Left colon (tissue), 2 donors: ENCODE data around the gene PLEKHA1. TPM values are rescaled to one million over a fixed set of nuclear protein-coding genes. Genes with fewer than 3 reads are reported as not detected.

ENCODE experiments used
- ATAC-seq: fragments of 200-7000 bp; cut with Tn5 transposase; one replicate; pipeline ENCODE4 v1.9.1; 2020; ENCODE audit warnings: mild to moderate bottlenecking, moderate library complexity
- DNase-seq, 2 donors: peaks; one replicate each; pipeline ENCODE4 v3.0.0-alpha.2; 2020
- intact Hi-C, 2 donors: fragments of 100-400 bp; cut with DNase I in 1 of 2; cut with micrococcal nuclease in 1 of 2; formaldehyde crosslinking; loops; one replicate each; pipeline versions ENCODE4 v1.11.2 to v1.14.0; 2022; cut with DNase I, micrococcal nuclease
- total RNA-seq, 2 donors: library from RNA; stranded (reverse); fragmentation: NEBNext Ultra II Directional; extraction: Animal tissue kit (Norgen Biotek cat#: 25700); gene quantifications; one replicate each; pipeline ENCODE4 v1.2.1, GENCODE V29; 2021
- donor health status: DM: no; HTN: no; CAD: no.
- donor health status: DM: yes; HTN: yes; CAD: no.

PLEKHA1 gene
- total RNA-seq, 2 donors from 2014 or later: 41.5 to 49.2 TPM

- no peak for ATAC-seq
- DNase-seq: no peak
- intact Hi-C loops: loop anchor here in 1 of 2 donors (2.0 to 10.0 kb wide), 2 partner anchors 91 to 221 kb away; partner anchors contain the start of gene DMBT1
Measured at GRCh38 chr10:122343936-122344335, 30.6 kb upstream of the PLEKHA1 start.

DNA sequence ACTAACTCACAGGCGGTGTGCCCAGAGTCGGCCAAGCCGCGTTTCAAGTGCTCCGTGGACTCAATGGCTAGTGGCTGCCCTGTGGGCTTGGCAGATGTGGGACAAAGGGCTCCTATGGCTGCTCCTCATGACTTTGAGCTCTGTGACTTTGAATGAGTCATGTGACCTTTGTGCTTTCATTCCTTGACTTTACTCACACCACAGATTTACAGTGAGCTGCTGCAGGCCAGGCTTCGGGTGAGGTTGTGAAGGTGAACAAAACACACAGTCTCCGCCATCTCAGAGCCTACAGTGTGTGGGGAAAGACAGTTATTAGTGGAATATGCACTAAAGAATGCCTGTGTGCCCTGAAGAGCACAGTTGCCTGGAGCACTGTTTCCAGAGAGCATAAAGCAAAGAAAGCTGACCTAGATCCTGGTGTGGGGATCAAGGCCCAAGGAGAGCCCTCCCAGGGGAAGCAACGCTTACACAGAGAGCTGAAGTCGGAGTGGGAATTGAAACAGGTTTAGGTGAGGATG is 29.7 kb upstream of the PLEKHA1 start:
- peak; percentile 88 for ATAC-seq
- peak; percentile 32 to 41 for DNase-seq
- intact Hi-C loops: loop anchor here in 1 of 2 donors (10.0 kb wide), 1 partner anchor 220 kb away; the partner anchor contains the start of gene DMBT1

- intact Hi-C loops: loop anchor here in 1 of 2 donors (10.0 kb wide), 1 partner anchor 218 kb away; the partner anchor contains the start of gene DMBT1
- DNase-seq: no peak
- ATAC-seq: no peak
Measured at GRCh38 chr10:122346326-122346950, 28.1 kb upstream of the PLEKHA1 start.

DNA sequence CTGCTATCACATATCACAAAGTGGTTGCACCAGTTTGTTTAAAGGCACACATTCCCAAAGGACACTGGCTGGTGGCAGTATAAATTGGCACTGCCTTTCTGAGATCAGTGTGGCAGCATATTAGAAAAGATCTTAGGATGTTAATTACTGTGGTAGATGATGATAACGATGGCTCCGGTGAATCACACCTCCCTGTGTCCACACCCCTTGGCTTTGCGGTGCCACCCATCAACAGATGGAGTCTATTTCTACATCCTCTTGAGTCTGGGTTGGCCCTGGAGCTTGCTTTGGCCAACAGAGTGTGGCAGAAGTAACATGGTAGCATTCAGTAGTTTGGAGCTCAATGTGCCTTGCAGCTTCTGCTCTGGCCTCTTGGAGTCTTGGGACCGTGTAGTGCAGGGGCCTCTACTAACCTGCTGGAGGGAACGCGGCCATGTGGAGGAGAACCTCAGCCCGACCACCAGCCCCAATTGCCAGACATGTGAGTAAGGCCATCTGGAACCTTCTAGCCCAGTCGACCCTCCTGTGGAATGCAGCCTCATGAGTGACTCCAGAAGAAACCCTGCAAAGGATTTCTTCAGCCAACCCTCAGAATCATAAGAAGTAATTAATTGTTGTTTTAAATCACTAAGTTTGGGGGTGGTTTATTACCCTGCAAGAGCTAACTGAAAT is 27.2 kb upstream of the PLEKHA1 start:
- intact Hi-C loops: loop anchor here in 1 of 2 donors (10.0 kb wide), 1 partner anchor 217 kb away; the partner anchor contains the start of gene DMBT1
- ATAC-seq (peak; percentile 57), DNase-seq (no peak)

DNA sequence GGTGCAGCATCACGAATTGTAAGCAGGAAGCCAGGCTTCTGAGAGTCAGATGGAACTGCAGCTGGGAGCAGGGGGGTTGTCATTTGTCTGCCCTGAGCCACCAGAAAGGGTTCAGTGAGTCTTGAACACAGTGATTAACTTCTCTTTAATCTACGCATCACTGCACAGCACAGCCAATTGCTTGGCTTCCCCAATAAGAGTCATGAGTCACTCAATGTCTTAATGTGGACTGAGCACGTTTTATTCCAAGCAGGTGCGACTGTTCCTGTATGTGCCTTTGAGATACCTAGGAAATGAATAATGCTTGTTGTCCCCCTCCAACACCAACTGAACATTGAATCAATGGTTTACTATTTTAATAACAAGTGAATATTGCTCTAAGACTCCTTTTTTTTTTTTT is 26.0 kb upstream of the PLEKHA1 start:
- no peak for ATAC-seq
- no peak for DNase-seq
- intact Hi-C loops: loop anchor here in 1 of 2 donors (10.0 kb wide), 1 partner anchor 216 kb away; the partner anchor contains the start of gene DMBT1

- DNase-seq: no peak
- ATAC-seq: peak; percentile 40
- intact Hi-C loops: loop anchor here in 1 of 2 donors (10.0 kb wide), 1 partner anchor 216 kb away; the partner anchor contains the start of gene DMBT1
Measured at GRCh38 chr10:122348935-122349361, 25.6 kb upstream of the PLEKHA1 start.

DNA sequence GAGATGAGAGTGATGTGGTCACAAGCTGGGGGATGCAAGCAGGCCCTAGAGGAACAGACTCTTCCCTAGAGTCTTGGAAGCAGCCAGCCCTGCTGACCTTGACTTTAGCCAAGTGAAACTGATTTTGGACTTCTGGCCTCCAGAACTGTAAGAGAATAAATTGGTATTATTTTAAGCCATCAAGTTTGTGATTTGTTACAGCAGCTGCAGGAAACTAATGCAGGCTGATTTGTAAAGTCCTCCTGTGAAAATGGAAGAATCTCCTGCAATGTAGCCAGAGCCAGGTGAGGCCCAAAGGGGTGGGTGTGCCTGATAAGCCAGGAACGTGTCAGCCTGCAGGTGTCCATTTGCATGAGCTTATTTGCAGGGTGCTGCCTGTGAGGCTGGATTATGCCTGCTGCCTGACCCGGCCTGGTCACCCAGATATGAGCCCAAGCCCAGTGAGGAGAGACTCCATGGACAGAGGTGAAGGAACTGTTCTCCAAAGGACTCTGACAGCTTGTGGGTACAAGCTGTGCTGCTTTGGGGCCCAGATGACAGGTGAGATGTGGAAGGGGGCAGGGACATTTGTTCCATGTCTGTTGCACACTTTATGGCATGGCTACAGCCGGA is 24.6 kb upstream of the PLEKHA1 start:
- DNase-seq: no peak
- ATAC-seq: no peak
- intact Hi-C loops: loop anchor here in 1 of 2 donors (10.0 kb wide), 1 partner anchor 215 kb away; the partner anchor contains the start of gene DMBT1

DNA sequence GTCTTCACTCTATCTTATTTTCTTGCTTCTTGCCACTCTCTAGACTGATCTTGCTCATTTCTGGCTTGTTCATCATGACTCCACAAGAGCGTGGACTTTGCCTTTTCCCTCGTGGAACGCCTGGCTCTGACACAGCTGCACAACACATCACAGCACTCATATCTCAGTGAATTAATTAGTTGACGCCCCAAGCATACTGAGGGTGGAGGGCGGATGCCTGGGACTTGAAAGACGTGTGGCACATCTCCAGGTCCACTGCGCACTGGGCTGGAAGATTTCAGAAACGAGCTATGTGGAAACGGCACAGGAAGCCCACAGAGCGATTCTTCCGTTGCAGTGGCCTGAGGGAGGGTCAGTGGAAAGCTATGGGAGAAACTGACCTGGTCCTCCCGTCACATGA is 23.6 kb upstream of the PLEKHA1 start:
- no peak for DNase-seq
- intact Hi-C loops: no loop called here
- ATAC-seq: peak; percentile 63

GRCh38 chr10:122352817-122353525 is 21.5 kb upstream of the PLEKHA1 start:
- DNase-seq (no peak), ATAC-seq (no peak)
- intact Hi-C loops: no loop called here

- intact Hi-C loops: no loop called here
- no peak for DNase-seq
- no peak for ATAC-seq
Measured at GRCh38 chr10:122354383-122354782, 20.1 kb upstream of the PLEKHA1 start.

- intact Hi-C loops: no loop called here
- DNase-seq (no peak), ATAC-seq (no peak)
Measured at GRCh38 chr10:122357685-122358084, 16.8 kb upstream of the PLEKHA1 start.

DNA sequence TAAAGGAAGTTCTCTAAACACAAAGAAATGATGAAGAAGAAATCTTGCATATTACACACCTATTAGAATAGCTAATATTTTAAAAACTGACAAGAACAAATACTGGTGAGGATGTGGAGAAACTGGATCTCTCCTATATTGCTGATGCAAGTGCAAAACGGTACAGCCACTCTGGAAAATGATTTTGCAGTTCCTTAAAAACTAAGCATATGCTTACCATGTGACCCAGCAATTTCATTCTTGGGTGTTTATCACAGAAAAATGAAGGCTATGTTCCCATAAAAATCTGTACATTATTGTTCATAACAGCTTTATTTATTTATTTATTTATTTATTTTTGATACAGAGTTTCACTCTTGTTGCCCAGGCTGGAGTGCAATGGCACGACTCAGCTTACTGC is 14.9 kb upstream of the PLEKHA1 start:
- intact Hi-C loops: no loop called here
- no peak for DNase-seq
- no peak for ATAC-seq

DNA sequence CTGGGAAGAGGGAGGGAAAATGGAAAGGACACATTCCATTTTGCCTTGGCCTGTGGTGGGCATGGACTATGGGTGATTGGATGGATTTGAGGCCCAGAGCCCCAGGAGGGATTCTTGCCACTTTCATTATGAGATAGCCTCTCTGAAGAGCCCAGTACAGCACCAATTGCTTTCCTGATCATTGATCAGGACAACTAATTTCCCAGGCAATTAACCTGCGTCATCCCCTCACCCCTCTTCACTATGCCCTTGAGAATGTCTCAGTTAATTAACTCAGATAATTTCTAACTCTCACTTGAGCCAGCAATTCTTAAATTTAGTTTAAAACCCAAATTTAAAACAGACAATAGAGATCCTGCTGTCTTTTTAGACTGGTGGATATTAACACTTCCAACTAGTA is 13.5 kb upstream of the PLEKHA1 start:
- ATAC-seq: no peak
- no peak for DNase-seq
- intact Hi-C loops: no loop called here

GRCh38 chr10:122362031-122362592 is 12.4 kb upstream of the PLEKHA1 start:
- ATAC-seq: no peak
- DNase-seq: no peak

GRCh38 chr10:122362621-122363020 is 11.9 kb upstream of the PLEKHA1 start:
- DNase-seq (no peak), ATAC-seq (no peak)
- intact Hi-C loops: no loop called here

More at GRCh38 chr10:122362031-122362592, 12.4 kb upstream of the PLEKHA1 start:
- intact Hi-C loops: no loop called here

DNA sequence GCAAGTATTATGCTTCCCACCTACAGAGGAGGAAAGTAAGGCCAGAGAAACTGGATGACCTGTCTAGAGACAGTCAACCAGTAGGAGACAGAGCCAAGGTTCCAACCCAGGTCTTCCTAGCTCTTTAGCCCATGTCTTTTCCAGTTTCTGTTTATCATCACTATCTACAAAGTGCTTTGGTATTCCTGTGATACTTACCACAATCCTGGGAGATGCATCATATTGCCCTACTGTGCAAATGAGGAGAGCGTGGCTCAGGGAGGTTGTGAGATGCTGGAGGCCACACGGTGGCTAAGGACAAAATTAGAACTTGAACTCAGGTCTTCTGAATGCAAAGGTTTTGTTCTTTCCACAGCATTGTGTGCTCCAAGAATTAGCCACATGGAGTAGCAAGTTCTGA is 11.2 kb upstream of the PLEKHA1 start:
- DNase-seq (no peak), ATAC-seq (no peak)
- intact Hi-C loops: no loop called here

GRCh38 chr10:122363722-122364463 is 10.6 kb upstream of the PLEKHA1 start:
- DNase-seq (no peak), ATAC-seq (no peak)
- intact Hi-C loops: no loop called here
